HG03175 (cell line): Measurements from ENCODE around the gene COL27A1.

Experiments
- ATAC-seq: cut with Tn5 transposase; IDR thresholded peaks from one replicate; pipeline ENCODE4 v1.9.1; 2021; ENCODE audit warnings: mild to moderate bottlenecking, moderate library complexity; ENCODE audit not compliant: unreplicated experiment

COL27A1 gene

DNA sequence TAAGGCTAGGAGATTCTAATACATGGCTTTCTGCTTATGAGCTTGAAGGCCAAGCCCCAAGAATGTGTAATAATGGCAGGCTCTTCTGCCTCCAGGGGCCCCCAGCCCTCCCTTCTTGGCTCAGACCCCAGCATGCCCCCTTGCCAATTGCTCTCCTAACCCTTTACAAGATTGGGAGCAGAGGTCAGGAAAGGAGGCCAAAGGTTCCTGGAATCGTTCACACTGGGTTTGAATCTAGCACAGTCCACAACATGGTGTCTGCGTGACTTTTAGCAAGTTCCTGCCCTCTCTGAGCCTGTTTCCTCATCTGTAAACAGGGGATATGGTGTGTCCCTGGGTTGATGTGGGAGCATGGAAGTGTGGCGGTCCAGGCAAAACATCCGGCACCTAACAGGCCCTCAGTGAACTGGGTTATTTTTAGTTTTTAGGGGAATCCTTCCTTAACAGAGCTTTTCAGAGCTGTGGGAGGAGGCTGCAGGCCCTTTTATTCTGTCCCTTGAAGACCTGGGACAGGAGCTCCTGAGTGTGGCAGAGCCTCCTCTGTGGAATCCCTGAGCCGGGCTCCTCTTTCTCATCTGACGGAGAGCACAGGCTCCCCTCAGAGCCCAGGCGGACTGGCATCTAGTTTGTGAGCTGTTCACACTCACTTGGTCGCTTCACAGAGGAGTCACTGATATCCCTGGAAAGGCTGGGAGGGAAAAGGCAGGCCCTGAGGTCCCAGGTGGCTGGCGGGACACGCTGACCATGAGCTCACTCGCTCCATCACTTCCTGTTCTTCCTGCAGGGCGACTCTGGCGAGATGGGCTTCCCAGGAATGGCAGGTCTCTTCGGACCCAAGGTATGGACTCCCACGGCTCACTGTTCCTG is 144.2 kb downstream of the COL27A1 start:
- no peak for ATAC-seq

DNA sequence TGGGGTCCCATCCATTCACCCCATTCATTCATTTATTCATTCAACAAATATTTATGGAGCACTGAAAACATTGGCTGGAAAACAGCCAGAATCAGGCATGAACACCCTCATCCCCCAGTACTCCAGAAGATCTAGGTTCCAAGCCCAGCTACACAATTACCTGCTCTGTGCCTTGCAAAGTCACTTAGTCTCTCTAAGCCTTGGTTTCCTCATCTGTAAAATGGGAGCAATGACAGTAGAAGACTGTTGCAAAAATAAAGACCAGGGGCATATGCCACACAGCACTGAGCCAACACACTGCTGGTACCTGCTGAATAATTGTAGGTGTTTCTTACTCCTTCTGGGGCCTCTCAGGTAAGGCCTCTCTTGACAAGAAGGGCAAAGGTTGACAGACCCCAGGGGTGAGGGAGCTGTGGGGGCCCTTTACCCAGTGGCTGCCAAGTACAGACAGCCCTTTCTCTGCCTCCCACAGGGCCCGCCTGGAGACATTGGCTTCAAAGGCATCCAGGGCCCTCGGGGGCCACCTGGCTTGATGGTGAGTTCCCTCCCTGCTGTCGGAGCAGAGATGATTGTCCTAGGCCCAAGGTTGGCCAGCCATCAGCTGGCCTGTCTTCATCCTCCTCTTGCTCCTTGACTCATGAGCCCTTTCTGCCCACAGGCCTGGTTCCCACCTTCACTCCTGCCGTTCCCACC is 145.0 kb downstream of the COL27A1 start:
- ATAC-seq: no peak

DNA sequence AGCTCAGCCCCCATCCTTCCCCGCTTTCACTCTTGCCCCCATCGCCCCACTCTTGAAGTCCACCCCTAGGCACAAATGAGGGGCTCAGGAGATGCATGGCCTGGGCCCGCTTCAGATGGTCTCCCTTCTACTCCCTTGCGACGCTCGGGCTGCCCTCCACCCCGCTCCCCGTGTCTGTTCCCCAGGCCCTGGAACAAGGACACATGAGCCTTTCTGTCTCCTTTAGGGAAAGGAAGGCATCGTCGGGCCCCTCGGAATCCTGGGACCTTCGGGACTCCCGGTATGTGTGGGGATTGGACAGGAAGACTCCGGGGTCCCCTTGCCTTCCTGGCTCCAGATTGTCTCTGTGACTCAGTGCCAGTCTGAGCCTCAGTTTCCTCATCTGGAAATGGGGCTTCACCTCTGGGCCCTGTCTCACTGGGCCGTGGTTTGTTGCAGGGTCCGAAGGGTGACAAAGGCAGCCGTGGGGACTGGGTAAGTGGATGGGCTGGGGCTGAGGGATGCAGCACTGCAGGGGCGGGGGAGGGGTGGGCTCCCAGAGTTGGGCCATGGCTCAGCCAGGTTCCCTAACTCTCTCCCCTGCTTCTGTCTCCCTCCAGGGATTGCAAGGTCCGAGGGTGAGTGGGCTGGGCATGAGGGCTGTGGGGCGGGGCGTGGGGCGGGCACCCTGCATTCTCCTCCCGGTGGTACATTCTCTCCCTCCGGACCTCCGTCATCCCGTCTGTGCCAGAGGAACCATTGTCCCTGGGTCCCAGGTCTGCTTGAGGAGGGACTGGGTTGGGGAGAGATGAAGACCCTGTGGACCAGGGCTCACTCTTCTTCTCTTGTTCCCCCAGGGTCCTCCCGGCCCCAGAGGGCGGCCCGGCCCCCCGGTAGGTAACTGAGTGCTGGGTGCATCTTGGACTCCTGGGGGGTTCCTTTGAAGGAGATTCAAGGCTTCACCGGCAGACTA is 145.8 kb downstream of the COL27A1 start:
- no peak for ATAC-seq

DNA sequence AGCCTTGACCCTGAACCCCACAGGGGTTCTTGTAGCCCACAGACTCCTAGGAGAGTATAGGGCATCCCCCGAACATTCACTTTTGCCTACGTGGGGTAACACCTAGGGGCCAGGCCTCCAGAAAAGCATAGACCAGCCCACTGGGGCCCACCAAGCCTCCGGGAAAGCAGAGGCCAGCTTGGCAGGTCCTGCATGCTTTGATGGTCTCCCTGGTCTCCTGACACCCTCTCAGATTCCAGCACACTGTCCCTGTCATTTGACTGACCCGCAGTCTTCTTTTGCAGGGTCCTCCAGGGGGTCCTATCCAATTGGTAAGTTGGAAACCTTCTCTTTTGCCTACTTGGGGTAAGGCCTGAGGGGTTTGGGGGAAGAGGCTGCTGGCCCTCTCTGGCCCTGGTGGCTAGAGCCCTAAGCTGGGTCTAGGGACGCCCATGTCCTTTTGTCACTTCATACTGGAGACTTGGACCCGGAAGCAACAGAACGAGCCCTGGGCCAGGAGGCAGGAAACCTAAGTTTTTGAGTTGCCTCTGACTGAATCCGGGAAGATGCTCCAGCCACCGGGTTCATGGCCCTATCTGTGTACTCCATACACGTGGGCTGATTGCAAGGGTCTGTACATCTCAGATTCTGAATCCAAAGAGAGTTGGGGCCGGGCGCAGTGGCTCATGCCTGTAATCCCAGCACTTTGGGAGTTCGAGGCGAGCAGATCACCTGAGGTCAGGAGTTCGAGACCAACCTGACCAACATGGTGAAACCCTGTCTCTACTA is 146.6 kb downstream of the COL27A1 start:
- ATAC-seq: no peak

DNA sequence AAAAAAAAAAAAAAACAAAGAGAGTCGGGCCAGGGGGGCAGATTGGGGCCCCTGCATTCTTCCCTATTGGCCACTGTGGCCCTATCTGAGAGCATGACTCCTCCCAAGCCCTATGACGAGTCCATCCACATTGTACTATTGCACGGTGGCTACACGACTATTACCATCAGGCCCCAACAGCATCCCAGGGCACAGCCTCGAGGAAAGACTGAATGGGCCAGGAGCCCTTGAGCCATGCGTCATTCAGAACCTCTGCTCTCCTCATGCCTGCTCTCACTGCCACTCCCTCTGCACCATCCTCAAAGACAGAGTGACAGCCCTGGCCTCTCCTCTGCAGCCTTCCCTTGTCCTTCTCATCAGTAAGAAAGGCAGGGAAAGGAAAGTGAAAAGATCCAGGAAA is 147.4 kb downstream of the COL27A1 start:
- no peak for ATAC-seq

DNA sequence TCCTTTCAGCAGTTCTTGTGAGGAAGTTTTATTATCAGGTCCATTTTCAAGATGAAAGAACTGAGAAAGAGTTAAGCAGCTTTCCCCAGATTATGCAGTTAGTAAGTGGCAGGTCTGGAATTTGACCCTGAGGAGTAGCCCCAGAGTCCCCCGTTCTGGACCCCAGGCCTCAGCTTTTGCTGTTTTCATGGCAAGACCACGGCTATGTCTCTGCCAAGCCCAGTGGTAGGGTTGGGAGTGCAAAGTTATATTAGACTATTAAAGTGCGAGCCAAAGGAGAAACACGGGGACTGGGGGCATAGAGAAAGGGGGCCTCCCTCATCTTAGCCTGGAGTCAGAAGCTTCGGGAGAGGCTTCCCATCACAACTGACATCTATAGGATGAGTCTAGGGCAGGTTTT is 148.2 kb downstream of the COL27A1 start:
- no peak for ATAC-seq

DNA sequence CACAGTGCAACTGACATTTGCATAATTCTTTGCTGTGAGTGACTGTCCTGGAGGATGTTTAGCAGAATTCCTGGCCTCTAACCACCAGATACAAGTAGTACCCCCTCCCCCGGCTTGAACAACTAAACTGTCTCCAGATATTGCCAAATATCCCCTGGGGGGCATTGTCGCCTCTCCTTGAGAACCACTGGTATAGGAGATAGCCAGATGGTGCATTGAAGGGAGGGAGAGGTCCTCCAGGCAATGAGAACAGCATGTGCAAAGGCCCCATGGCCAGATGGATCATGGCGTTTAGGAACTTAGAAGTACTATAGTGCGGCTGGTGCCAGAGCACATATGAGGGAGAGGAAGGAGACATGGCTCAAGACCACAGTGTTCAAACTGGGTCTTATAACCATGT is 148.6 kb downstream of the COL27A1 start:
- no peak for ATAC-seq

DNA sequence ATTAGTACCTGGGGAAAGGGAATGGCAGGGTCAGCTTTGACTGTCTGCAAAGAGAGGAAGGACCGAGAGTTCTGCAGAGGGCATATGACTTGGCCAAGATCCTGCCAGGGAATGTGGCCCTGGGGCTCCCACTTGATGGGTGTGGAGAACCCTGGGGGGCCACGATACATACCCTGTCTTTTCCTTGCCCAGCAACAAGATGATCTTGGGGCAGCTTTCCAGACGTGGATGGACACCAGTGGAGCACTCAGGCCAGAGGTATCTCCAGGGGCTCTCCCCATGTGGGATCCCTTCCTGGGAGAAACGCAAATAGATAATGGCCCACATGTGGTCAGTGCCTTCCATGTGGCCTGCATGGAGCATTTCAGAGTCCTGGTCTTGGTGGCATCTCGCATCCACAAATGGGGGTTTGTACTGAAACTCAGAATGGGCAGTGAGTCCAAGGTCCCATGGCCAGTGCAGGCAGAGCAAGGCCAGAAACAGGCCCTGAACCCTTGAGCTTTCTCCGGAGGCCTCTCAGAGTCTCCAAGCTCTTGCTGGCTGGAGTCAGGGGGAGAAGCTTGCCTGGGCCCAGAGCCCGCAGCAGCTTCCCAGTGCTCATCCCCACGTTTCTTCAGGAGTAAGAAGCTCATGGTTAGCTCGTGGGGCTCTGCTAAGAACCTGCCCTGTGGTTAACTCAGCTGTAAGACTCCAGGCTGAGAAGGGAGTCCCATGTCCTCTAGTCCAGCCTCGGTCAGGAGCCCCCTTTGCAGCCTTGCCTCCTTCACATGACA is 149.3 kb downstream of the COL27A1 start:
- no peak for ATAC-seq

DNA sequence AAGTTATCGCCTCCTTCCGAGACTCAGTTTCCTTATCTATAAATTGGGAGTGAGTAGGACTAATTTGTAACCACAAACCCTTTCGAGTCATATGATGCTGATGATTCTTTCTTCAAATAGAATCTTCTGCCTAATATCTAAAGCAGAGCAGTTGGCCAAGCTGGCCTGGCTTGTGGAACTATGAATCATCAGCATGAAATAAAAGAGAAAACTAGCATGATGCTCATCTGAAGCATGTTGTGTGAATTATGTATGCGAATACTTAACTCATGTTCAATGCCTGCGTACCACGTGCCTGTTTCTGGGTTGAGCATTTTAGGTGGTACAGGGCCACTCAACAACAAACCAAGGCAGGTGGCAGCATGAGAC is 152.5 kb downstream of the COL27A1 start:
- ATAC-seq: no peak

DNA sequence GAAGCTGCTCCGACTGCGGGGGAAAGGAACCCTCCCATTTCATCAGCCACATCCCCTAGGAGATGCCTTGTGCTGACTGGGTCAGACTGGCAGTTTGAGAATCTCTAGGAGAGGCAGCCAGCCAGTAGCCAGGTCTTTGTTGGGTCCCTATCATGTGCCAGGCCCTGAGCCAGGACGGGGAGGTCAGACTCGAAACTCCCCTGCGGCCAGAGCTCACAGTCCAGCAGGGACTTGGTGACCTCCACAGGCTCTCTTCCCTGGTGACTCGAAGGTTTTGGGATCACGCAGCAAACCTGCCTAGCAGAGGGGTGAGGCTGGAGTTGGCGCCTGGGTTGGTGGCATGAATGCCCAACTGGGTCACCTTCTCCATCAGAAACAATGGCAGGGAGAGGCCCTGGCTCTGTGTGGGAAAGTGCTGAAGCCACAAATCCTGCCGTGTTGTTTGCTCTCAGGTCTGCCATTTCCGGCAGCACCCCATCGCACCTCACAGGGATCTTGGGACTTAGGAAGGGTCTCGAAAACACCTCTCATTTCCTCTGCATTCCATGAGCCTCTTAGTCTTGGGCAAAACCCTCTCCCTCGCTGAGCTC is 153.1 kb downstream of the COL27A1 start:
- ATAC-seq: no peak

DNA sequence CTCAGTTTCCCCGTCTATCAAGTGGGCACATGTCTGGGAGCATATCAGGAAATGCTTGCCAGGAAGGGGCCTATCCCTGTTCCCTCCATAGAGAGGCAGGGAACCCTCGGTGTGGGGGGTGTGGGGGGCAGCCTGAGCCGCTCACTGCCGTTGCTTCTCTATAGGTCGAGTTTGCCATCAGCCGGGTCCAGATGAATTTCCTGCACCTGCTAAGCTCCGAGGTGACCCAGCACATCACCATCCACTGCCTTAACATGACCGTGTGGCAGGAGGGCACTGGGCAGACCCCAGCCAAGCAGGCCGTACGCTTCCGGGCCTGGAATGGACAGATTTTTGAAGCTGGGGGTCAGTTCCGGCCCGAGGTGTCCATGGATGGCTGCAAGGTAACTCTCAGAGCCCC is 153.8 kb downstream of the COL27A1 start:
- ATAC-seq: no peak

DNA sequence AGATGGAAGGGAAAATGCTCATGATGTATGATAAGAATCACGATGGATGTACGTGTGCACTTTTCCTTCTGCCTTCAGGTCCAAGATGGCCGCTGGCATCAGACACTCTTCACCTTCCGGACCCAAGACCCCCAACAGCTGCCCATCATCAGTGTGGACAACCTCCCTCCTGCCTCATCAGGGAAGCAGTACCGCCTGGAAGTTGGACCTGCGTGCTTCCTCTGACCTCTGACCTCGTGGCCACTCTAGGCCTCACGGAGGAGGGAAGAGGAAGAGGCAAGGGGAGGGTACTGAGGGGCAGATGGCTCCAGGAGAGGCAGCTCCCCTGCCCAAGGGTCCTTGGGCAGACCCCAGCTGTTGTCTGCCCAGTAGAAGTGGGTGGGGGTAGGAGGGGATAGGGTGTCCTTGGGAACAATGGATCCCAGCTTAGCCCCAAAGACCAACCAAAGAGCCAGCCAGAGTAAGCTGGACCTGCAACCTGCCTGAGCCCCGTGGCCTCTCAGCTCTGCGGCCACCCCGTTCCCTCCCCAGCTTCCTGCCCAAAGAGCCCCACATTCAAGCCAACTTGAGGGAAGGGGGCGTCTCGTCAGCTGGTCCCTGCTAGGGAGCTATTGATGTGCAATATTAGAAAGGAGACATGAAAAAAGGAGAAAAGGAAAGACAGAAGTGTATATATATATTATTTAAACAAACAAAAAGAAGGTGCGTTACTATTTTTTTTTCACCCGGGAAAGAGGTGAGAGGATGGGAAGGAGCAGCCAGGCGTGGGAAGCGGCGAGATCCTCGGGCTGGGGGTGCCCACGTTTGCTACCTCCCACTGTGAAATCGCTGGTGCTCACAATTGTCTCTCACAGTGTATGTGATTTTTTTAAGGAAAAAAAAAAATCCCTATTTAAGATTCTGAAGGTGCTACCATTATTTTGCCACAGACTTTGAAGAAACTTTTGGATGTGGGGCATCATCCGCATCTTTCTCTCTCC is 155.4 kb downstream of the COL27A1 start:
- ATAC-seq: no peak

DNA sequence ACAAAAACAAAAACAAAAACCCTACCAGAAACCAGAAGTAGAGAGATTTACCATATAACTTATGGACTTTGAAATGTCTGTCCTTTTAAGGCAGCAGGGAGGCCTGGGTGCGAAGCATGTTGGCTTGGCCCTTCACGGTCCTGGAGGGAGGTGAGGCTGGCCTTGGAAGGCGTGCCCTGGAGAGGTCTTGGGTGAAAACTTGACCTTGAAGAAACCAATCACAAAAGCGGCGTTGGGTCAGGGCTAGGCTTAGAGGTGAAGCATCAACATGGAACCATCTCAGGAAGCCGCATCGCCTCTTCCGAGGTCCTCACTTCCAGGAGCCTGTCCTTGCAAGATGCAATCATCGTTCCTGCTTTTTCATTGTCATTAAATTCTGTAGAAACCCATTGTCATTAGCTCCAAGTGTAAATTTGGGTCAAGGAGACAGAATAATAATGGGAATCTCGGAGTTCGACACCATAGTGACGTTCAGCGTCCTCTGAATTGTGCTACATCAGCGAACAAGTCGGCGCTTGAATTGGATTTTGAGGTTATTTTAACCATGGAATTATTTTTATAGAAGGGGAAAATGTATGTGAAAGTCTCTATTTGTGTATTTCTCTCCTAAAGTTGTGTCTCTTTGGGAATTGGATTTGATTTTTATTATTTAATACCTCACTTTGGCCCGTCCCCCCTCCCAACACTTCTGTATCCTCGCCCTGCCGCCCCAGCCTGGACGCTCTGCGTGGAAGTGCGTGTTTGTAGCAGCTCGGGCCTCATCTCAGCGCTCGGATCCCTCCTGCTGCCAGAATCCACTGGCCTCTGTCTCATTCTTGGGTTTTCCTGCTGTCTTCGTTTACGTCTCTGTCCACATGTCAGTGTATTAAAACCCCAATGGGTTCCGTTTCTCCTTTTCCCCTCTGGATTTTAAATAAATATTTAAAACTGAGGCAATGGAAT is 156.5 kb downstream of the COL27A1 start:
- no peak for ATAC-seq

DNA sequence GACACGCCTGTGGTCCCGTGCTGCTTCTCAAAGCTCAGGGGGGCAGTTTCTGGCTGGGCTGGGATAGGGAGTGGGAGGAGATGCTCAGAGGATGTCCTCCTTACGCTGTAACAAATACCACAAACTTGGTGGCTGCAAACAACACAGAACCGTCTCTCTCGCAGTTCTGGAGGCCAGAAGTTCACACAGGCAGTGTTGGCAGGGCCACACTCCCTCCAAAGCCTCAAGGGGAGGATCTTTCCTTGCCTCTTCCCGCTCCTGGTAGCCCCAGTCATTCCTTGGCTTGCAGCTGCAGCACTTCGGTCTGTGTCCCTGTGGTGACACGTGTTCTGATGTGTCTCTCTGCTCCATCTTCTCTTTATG is 157.2 kb downstream of the COL27A1 start:
- ATAC-seq: no peak

DNA sequence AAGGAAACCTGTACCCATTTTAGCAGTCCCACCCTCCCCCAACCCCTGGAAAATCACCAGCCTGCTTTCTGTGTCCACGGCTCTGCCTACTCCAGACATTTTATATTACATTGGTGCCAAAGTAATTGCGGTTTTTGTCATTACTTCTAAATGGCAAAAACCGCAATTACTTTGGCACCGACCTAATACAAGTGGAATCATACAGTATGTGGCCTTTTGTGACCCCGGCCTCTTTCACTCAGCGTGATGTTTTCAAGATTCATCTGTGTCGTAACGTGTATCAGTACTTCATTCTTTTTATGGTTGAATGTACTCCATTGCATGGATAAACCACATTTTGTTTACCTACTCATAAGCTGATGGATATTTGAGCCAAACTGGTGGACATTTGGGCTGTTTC is 157.8 kb downstream of the COL27A1 start:
- no peak for ATAC-seq

DNA sequence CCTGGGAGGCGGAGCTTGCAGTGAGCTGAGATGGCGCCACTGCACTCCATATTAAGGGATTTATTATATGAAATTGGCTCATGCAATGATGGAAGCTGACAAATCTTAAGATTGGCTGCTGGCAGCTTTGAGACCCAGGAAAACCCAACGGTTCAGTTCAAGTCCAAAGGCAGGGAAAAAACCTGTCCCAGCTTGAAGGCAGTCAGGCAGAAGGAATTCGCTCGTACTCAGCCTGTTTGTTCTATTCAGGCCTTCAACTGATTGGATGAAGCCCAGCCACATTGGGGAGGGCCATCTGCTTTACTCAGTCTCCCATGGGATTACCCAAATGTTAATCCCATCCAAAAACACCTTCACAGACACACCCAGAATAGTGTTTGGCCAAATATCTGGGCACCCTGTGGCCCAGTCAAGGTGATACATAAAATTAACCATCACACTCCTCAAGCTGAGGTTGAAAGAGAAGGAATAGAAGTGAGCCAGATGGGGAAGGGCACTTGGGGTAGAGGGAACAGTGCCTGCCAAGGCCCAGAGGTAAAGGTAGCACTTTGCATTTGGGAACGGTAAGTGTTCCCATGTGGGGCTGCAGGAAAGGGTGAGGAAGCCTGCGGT is 159.0 kb downstream of the COL27A1 start:
- ATAC-seq: no peak
